Measurements from ENCODE around the gene UBE2G2.

UBE2G2 gene

GRCh38 chr21:44792702-44793591 is 8.7 kb downstream of the UBE2G2 start:
- peak; percentile 33 for FAIRE-seq
- DNase-seq (ENCODE audit: insufficient read length, low spot score), result peak; percentile 75

- DNase-seq (ENCODE audit: insufficient read length, low spot score) (no peak), FAIRE-seq (no peak)
Observed at GRCh38 chr21:44791993-44792392, 9.6 kb downstream of the UBE2G2 start.

- FAIRE-seq, result no peak
- no peak for DNase-seq (ENCODE audit: insufficient read length, low spot score)
Observed at GRCh38 chr21:44791246-44791645, 10.4 kb downstream of the UBE2G2 start.

GRCh38 chr21:44790368-44790767 is 11.3 kb downstream of the UBE2G2 start:
- FAIRE-seq (no peak), DNase-seq (ENCODE audit: insufficient read length, low spot score) (no peak)

DNA sequence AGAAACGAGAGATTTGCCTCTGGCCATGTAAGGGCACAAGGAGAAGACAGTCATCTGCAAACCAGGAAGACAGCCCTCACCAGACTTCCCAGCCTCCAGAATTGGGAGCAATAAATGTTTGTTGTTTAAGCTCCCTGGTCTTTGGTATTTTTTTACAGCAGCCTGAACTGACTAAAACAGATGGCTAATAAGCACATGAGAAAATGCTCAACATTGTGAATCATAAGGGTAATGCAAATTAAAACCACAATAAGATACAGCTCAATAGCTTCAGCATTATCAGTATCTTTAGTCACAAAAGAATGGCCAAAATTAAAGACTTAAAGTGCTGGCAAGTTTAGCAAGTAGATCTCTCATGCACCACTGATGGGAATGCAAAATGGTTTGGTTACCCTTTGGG is 11.7 kb downstream of the UBE2G2 start:
- FAIRE-seq, result no peak
- no peak for DNase-seq (ENCODE audit: insufficient read length, low spot score)

- FAIRE-seq, result no peak
- no peak for DNase-seq (ENCODE audit: insufficient read length, low spot score)
Observed at GRCh38 chr21:44785620-44786335, 15.8 kb downstream of the UBE2G2 start.

GRCh38 chr21:44784810-44785209 is 16.8 kb downstream of the UBE2G2 start:
- DNase-seq (ENCODE audit: insufficient read length, low spot score) (no peak), FAIRE-seq (no peak)

GRCh38 chr21:44783020-44783696 is 18.5 kb downstream of the UBE2G2 start:
- FAIRE-seq, result no peak
- DNase-seq (ENCODE audit: insufficient read length, low spot score), result no peak

DNA sequence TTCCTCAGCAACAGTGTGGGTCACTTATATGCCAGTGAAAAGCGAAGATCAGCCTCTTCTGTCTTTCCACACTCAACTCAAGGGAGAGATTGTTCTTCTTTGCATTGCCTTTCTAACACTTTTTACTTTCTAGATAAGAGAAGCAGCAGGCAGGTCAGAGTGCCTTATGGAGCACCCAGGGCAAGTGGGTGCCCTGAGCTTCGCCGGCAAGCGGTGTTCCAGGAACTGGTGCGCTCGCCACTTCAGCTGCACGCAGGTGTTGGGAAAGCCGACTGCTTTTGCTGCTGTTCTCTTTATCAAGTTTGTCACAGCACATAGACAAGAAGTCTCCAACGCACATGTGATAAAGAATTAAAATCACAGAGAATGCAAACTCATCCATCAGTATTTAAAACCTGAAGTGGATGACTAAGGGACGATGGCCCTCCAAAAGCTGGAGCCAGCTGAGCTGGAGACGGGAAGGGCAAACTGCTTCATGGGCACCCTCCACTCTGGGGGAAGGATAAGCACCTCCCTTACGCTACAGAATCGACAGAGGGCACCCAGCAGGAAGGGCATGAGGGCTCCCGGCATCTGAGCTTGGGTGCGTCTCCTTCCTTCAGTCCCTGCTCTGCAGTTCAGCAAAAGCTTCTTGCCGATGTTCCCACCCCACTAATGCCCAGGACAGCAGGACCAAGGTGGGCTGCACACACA is 20.7 kb downstream of the UBE2G2 start:
- FAIRE-seq (no peak), DNase-seq (ENCODE audit: insufficient read length, low spot score) (no peak)

- FAIRE-seq (no peak), DNase-seq (ENCODE audit: insufficient read length, low spot score) (no peak)
Observed at GRCh38 chr21:44780137-44780502, 21.5 kb downstream of the UBE2G2 start.

- no peak for FAIRE-seq
- DNase-seq (ENCODE audit: insufficient read length, low spot score), result no peak
Observed at GRCh38 chr21:44779417-44780136, 22.0 kb downstream of the UBE2G2 start.

DNA sequence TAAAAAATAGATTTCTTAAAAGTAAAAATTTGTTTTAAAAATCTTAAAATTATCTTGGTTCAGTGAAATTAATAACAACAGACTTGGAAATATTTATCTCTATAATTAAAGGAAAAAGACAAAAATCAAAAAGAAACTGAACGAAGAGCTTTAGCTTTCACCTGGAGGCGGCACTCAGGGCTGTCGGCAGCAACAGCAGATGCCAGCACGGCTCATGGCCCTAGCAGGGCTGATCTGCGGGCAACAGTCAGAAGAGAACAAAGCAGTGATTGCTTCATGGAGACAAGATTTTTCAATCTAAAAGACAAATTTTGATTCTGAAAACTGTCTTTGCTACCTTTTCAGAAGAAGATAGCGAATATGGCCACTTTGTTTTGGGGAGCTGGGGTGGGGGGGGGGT is 22.6 kb downstream of the UBE2G2 start:
- FAIRE-seq (no peak), DNase-seq (ENCODE audit: insufficient read length, low spot score) (no peak)

- FAIRE-seq (no peak), DNase-seq (ENCODE audit: insufficient read length, low spot score) (no peak)
Observed at GRCh38 chr21:44778499-44778911, 23.1 kb downstream of the UBE2G2 start.

DNA sequence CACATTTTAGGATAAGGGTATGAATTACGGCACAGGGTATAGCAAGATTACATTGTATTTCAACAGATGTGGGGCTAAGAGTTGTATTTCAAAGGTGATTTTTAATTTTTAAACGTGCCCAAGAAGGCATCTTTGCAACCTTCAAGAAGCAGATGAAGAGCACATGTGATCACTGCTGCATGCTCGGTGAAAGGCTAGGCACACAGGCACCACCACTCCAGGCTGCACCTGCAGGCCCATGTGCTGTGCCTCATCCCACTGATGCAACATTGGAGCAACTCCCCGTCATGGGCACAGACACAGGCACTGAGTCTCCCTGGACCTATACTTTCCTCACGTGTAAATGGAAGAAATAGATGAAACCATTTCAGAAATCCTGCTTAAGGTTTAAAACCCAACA is 23.5 kb downstream of the UBE2G2 start:
- DNase-seq (ENCODE audit: insufficient read length, low spot score), result no peak

DNA sequence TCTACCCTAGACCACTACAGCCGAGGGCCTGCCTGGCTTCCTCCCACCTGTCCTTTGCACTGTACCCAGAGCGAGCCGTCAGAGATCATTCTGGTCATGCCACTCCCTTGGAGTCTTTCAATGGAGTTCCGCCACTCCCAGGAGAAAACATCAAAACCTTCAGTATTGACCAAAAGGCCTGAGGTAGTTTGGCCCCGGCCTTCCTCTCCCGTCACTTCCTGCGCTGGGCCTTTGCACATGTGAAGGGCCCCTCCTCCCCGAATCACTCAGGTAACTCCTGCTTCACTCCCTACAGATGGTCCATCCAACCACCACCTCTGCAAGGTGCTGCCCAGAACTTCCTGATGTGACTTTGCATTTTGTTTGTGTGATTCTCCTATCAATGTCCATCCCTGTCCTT is 26.6 kb downstream of the UBE2G2 start:
- FAIRE-seq (no peak), DNase-seq (ENCODE audit: insufficient read length, low spot score) (no peak)

More for the DNA sequence above, 23.5 kb downstream of the UBE2G2 start:
- no peak for FAIRE-seq

DNA sequence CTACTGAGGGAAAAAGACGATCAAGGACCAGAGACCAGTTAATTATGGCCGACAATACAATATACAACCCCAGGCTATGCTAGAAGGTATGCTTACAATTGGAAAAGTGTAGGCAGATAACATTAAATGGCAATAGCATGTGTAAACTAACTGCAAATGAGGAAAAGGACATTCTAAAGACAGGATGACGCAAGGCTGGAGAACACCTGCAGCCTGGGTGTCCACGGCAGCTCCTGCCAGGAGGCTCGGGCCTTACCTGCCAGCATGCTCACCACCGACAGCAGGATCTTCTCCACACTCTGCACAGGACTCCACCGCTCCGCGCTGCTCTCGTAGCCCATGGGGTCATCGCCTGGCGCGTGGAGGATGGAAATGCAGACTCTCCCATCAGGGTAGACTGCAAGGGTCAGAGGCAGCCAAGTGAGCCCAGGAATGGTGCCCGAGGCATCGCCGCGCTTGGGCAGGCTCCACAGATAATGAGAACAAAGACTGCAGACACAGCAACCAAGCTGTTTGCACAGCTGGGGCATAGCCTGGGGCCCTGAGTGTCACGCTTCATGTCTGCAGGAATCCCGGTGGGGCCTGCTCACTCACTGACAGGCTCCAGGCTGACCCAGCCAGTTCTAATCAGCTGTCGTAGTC is 28.2 kb downstream of the UBE2G2 start:
- no peak for DNase-seq (ENCODE audit: insufficient read length, low spot score)

GRCh38 chr21:44771896-44772525 is 29.6 kb downstream of the UBE2G2 start:
- DNase-seq (ENCODE audit: insufficient read length, low spot score) (no peak), FAIRE-seq (no peak)

More for the DNA sequence above, 28.2 kb downstream of the UBE2G2 start:
- no peak for FAIRE-seq

- FAIRE-seq (no peak), DNase-seq (ENCODE audit: insufficient read length, low spot score) (no peak)
Observed at GRCh38 chr21:44767834-44768831, 33.5 kb downstream of the UBE2G2 start.
